Measurements from ENCODE around the gene METTL3.

Gene METTL3

GRCh38 chr14:21476523-21476924 is 34.6 kb downstream of the METTL3 start:
- DNase-seq (ENCODE audit: low read depth in 2 of 2): peak in 1 of 2 experiments; percentile 28

- no peak for DNase-seq (ENCODE audit: low read depth in 2 of 2)
These were observed 35.2 kb downstream of the METTL3 start for GRCh38 chr14:21475767-21476522.

- peak; percentile 91 to 92 for DNase-seq (ENCODE audit: low read depth in 2 of 2)
These were observed 43.5 kb downstream of the METTL3 start for GRCh38 chr14:21467616-21468015.

GRCh38 chr14:21455912-21456667 is 55.0 kb downstream of the METTL3 start, which contains the start of gene CHD8:
Gene CHD8 (minus strand): TSS chr14:21456123. CDS start chr14:21431643, 24,480 bp downstream.
- peak; percentile 100 for DNase-seq (ENCODE audit: low read depth in 2 of 2)

GRCh38 chr14:21455592-21455911 is 55.6 kb downstream of the METTL3 start:
- DNase-seq (ENCODE audit: low read depth in 2 of 2): no peak

- no peak for DNase-seq (ENCODE audit: low read depth in 2 of 2)
These were observed 56.1 kb downstream of the METTL3 start for GRCh38 chr14:21454843-21455544.

- DNase-seq (ENCODE audit: low read depth in 2 of 2): no peak
These were observed 61.3 kb downstream of the METTL3 start for GRCh38 chr14:21449899-21450216.

All from fibroblast of skin of left quadriceps (primary cell).